K562 (cell line): ENCODE data around the gene TBL1XR1. TPM values are rescaled to one million over a fixed set of nuclear protein-coding genes. Genes with fewer than 3 reads are reported as not detected.

ENCODE experiments used
- ATAC-seq: fragments of 200-7000 bp; cut with Tn5 transposase; 3 replicates; pipeline ENCODE4 v1.9.1; 2020; ENCODE audit warnings: moderate library complexity
- BruUV-seq: library from RNA; stranded (reverse); fragments of 400-500 nt; replicated peaks from 2 replicates; lab custom pipeline; 2021; lab: Mats Ljungman, UMichigan
- CTCF ChIA-PET: fragments of 300-600 bp; formaldehyde crosslinking; extraction: SDS; loops from one replicate; lab custom pipeline; 2021; ENCODE audit warnings: low intra/inter-chr PET ratio; lab: Yijun Ruan, JAX
- POLR2A ChIA-PET: fragments of 300-600, 350-650 bp; sonication (Branson Sonifier 250); formaldehyde crosslinking; extraction: SDS; loops from one replicate; lab custom pipeline; 2021; ENCODE audit warnings: antibody characterized with exemption, inconsistent platforms; lab: Yijun Ruan, JAX
- DNase-seq, 4 experiments: peaks; one replicate each; pipeline versions ENCODE4 v3.0.0 to v3.0.0-alpha.2; 2011 to 2018; ENCODE audit warnings: low spot score in 3 of 4, mixed read lengths in 3 of 4; ENCODE audit errors: extremely low read depth in 1 of 4
- FAIRE-seq: peaks from 2 replicates; lab custom pipeline; 2011; peaks lifted over from hg19 to GRCh38; lab: Jason Lieb, UNC
- H2AFZ ChIP-seq: 2 replicates; pipeline ENCODE4 v1.6.0; 2011; ENCODE audit warnings: low read depth, low read length, control low read depth, inconsistent platforms
- H3K27ac ChIP-seq: fragments of 200-600 bp; 3 replicates; pipeline ENCODE4 v1.8.0; 2011; ENCODE audit warnings: low read depth, mild to moderate bottlenecking, control low read depth, inconsistent platforms, low read length, moderate library complexity, mixed read lengths; ENCODE audit errors: extremely low read depth
- H3K27me3 ChIP-seq, 2 experiments: fragments of 300-600 bp in 1 of 2; 2 replicates in 1 of 2; 3 replicates in 1 of 2; pipeline versions ENCODE4 v1.6.0 to v1.8.0; 2011; ENCODE audit warnings: inconsistent platforms in 2 of 2, low read length in 2 of 2, mild to moderate bottlenecking in 1 of 2, mixed read lengths in 1 of 2, moderate library complexity in 1 of 2; ENCODE audit not compliant: control insufficient read depth in 2 of 2, insufficient read depth in 2 of 2
- H3K36me3 ChIP-seq: fragments of 300-600 bp; 3 replicates; pipeline ENCODE4 v1.8.0; 2011; ENCODE audit warnings: mild to moderate bottlenecking, low read length, inconsistent platforms; ENCODE audit not compliant: control insufficient read depth, insufficient read depth
- H3K4me1 ChIP-seq, 2 experiments: fragments of 200-600 bp in 1 of 2; replicated peaks in 1 of 2; 2 replicates in 1 of 2; 3 replicates in 1 of 2; pipeline versions ENCODE4 v1.5.1 to v1.8.0; 2011; ENCODE audit warnings: inconsistent platforms in 2 of 2, low read length in 2 of 2, mild to moderate bottlenecking in 1 of 2, mixed read lengths in 1 of 2, moderate library complexity in 1 of 2; ENCODE audit not compliant: control insufficient read depth in 2 of 2, insufficient read depth in 2 of 2
- H3K4me2 ChIP-seq: 2 replicates; pipeline ENCODE4 v1.6.1; 2011; ENCODE audit warnings: low read length, control low read depth, inconsistent platforms, mixed read lengths; ENCODE audit not compliant: insufficient read depth
- H3K4me3 ChIP-seq: fragments of 200-600 bp; sonication (generic), shearing (Covaris generic); 2 replicates; pipeline ENCODE4 v1.5.1; 2016; ENCODE audit warnings: control low read depth, inconsistent platforms
- H3K79me2 ChIP-seq: fragments of 200-600 bp; 3 replicates; pipeline ENCODE4 v1.8.0; 2011; ENCODE audit warnings: low read length, inconsistent platforms; ENCODE audit not compliant: control insufficient read depth, insufficient read depth
- H3K9ac ChIP-seq, 2 experiments: 2 replicates each; pipeline versions ENCODE4 v1.6.0 to v1.6.1; 2011; ENCODE audit warnings: low read depth in 2 of 2, low read length in 2 of 2, control low read depth in 1 of 2, inconsistent platforms in 1 of 2, mild to moderate bottlenecking in 1 of 2, mixed read lengths in 1 of 2; ENCODE audit not compliant: insufficient read depth in 1 of 2
- H3K9me1 ChIP-seq: one replicate; pipeline ENCODE4 v1.6.0; 2011; ENCODE audit warnings: inconsistent platforms, mild to moderate bottlenecking, low read length, moderate library complexity; ENCODE audit not compliant: control insufficient read depth, insufficient read depth
- H3K9me3 ChIP-seq: replicated peaks from 2 replicates; pipeline ENCODE4 v1.5.1; 2011; ENCODE audit warnings: low read depth, low read length, inconsistent platforms; ENCODE audit not compliant: control insufficient read depth, insufficient read depth
- H4K20me1 ChIP-seq: replicated peaks from 2 replicates; pipeline ENCODE4 v1.6.1; 2011; ENCODE audit warnings: low read length, inconsistent platforms, mixed read lengths; ENCODE audit not compliant: control insufficient read depth, insufficient read depth
- MAFK ChIP-seq: IDR thresholded peaks from 2 replicates; pipeline ENCODE4 v1.6.1; 2011; ENCODE audit warnings: low read length, improper control_type of control experiment
- POLR2B ChIP-seq: fragments of 450-650 bp; IDR thresholded peaks from 2 replicates; pipeline ENCODE4 v1.6.1; 2018; ENCODE audit warnings: low read depth; ENCODE audit not compliant: partially characterized antibody
- RUNX1 ChIP-seq: sonication (generic); IDR thresholded peaks from 2 replicates; pipeline ENCODE4 v1.6.1; 2016; ENCODE audit warnings: antibody characterized with exemption, low read depth
- SLC30A9 ChIP-seq: fragments of 250-450 bp; sonication (Bioruptor Pico); IDR thresholded peaks from 2 replicates; pipeline ENCODE4 v1.8.0; 2022; ENCODE audit warnings: mild to moderate bottlenecking, moderate library complexity
- ZBTB9 ChIP-seq: fragments of 450-650 bp; formaldehyde crosslinking; IDR thresholded peaks from 2 replicates; pipeline ENCODE4 v1.4.0; 2020; ENCODE audit warnings: mild to moderate bottlenecking, moderate library complexity
- ZNF384 ChIP-seq: IDR thresholded peaks from 2 replicates; pipeline ENCODE4 v1.6.1; 2012; ENCODE audit warnings: low read depth, low read length, improper control_type of control experiment
- WGBS: fragments of 100-300 bp; shearing (Covaris generic); methylation state at CpG from one replicate; pipeline ENCODE4 v1.1.6; 2016; ENCODE audit warnings: low coverage, mixed read lengths; ENCODE audit not compliant: insufficient coverage; ENCODE audit errors: missing lambda C conversion rate; 5-methylcytosine and 5-hydroxymethylcytosine counted together
- in situ Hi-C: fragments of 300-500 bp; cut with MboI; formaldehyde crosslinking; loops from 4 replicates; pipeline ENCODE4 v1.15.0; 2018; ENCODE audit warnings: inconsistent platforms, mixed read lengths
- intact Hi-C: fragments of 100-400 bp; cut with micrococcal nuclease; formaldehyde crosslinking; loops from 2 replicates; pipeline ENCODE4 v1.14.2; 2022
- polyA plus RNA-seq, 8 experiments: library from polyadenylated mRNA; depleted of rRNA in 4 of 8; stranded (reverse) in 5 of 8; unstranded in 3 of 8; fragments of >200 nt; fragmentation: Nextera tagmentation in 2 of 8; fragmentation: Illumina TruSeq in 1 of 8; extraction: Ambion mirVana in 2 of 8; extraction: Trizol in 1 of 8; gene quantifications; 2 replicates each; pipeline versions ENCODE4 v1.2.1 to v1.2.3, GENCODE V29; 2011 to 2014; ENCODE audit warnings: inconsistent platforms in 1 of 8, missing spikeins in 1 of 8
- total RNA-seq, 7 experiments: library from RNA; depleted of rRNA in 6 of 7; stranded (reverse); fragments of >200 nt in 6 of 7; fragmentation: Illumina TruSeq in 2 of 7; extraction: Trizol in 2 of 7; gene quantifications; 2 replicates each; pipeline versions ENCODE4 v1.2.1 to v1.2.3, GENCODE V29; 2011 to 2021; ENCODE audit warnings: low replicate concordance in 1 of 7
- TF ChIP-seq, protein P1 (sequence below): sonication (generic); formaldehyde crosslinking; IDR thresholded peaks from 2 replicates; pipeline ENCODE4 v1.8.0; 2022; ENCODE audit warnings: mild to moderate bottlenecking, missing genetic modification reagents

Gene TBL1XR1
- total and polyA plus RNA-seq, 9 of the 15 experiments (the other 6 are each of a cell fraction or from before 2014, with no cell fraction given) = 19.6 to 171 (median 83.3) TPM

- Histone ChIP-seq H3K4me2 (no peak overlapping the region), H3K4me1 (peaks cover 34 to 46% of the 10 kb centered on the region in 2 experiments; a peak in 4 of 5 replicates), H3K27me3 (no peaks in the 10 kb centered on the region), H3K79me2 (peaks cover 100% of the 10 kb centered on the region), H3K9ac (no peak overlapping the region), H3K9me1 (peaks cover 4% of the 10 kb centered on the region), H3K4me3 (no peak overlapping the region), H3K36me3 (peaks cover 11% of the 10 kb centered on the region; the same call in 1 of the 3 replicates), H3K9me3 (no peaks in the 10 kb centered on the region), H4K20me1 (peaks cover 52% of the 10 kb centered on the region), H2AFZ (no peak overlapping the region), H3K27ac (no peak overlapping the region)
- BruUV-seq = no TSS peak
- TF ChIP-seq SLC30A9 (CRISPR knock-in tag) (no peak), ZBTB9 (no peak), RUNX1 (no peak), MAFK (no peak), ZNF384 (no peak), POLR2B (peak; percentile 20)
- TF ChIP-seq, protein P1, sequence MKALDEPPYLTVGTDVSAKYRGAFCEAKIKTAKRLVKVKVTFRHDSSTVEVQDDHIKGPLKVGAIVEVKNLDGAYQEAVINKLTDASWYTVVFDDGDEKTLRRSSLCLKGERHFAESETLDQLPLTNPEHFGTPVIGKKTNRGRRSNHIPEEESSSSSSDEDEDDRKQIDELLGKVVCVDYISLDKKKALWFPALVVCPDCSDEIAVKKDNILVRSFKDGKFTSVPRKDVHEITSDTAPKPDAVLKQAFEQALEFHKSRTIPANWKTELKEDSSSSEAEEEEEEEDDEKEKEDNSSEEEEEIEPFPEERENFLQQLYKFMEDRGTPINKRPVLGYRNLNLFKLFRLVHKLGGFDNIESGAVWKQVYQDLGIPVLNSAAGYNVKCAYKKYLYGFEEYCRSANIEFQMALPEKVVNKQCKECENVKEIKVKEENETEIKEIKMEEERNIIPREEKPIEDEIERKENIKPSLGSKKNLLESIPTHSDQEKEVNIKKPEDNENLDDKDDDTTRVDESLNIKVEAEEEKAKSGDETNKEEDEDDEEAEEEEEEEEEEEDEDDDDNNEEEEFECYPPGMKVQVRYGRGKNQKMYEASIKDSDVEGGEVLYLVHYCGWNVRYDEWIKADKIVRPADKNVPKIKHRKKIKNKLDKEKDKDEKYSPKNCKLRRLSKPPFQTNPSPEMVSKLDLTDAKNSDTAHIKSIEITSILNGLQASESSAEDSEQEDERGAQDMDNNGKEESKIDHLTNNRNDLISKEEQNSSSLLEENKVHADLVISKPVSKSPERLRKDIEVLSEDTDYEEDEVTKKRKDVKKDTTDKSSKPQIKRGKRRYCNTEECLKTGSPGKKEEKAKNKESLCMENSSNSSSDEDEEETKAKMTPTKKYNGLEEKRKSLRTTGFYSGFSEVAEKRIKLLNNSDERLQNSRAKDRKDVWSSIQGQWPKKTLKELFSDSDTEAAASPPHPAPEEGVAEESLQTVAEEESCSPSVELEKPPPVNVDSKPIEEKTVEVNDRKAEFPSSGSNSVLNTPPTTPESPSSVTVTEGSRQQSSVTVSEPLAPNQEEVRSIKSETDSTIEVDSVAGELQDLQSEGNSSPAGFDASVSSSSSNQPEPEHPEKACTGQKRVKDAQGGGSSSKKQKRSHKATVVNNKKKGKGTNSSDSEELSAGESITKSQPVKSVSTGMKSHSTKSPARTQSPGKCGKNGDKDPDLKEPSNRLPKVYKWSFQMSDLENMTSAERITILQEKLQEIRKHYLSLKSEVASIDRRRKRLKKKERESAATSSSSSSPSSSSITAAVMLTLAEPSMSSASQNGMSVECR (CRISPR knock-in tag) = no peak
- 78% methylated on average over 1 of the region's 1 CpG for WGBS
- FAIRE-seq (no peak), DNase-seq (no peak), ATAC-seq (no peak)
- in situ Hi-C loops (no loop called here), intact Hi-C loops (loop anchor here (10.0 kb wide), 1 partner anchor 218 kb away; no protein-coding TSS in a partner anchor)
- ChIA-PET CTCF (no interaction called here), POLR2A (no interaction called here)
Measured at GRCh38 chr3:177182352-177182751, 14.9 kb downstream of the TBL1XR1 start.
